Loucy (cell line): ENCODE results near the gene PDE4D.
"Not testable (repeated sequence)": the region's sequence is repeated elsewhere in the genome, so short reads cannot be mapped to it uniquely, and the experiment has no call there.

Source experiments
- H2AFZ ChIP-seq: fragments of 200-600 bp; sonication (generic); 2 replicates; pipeline ENCODE4 v1.6.0; 2016; ENCODE audit warnings: antibody characterized with exemption, mild to moderate bottlenecking, low read length, moderate library complexity
- H3F3A ChIP-seq: fragments of 200-600 bp; 2 replicates; pipeline ENCODE4 v1.6.0; 2016; ENCODE audit warnings: antibody characterized with exemption, low read depth, mild to moderate bottlenecking
- H3K27me3 ChIP-seq: fragments of 200-600 bp; sonication (generic); 2 replicates; pipeline ENCODE4 v1.6.1; 2014; ENCODE audit warnings: low read length, mild to moderate bottlenecking; ENCODE audit not compliant: insufficient read depth, poor library complexity, severe bottlenecking
- H3K36me3 ChIP-seq: fragments of 200-600 bp; sonication (generic); 2 replicates; pipeline ENCODE4 v1.6.1; 2016; ENCODE audit warnings: low read length; ENCODE audit not compliant: insufficient read depth
- H3K4me1 ChIP-seq: fragments of 200-600 bp; sonication (generic); 2 replicates; pipeline ENCODE4 v1.5.1; 2014; ENCODE audit warnings: low read length, mild to moderate bottlenecking; ENCODE audit not compliant: insufficient read depth, poor library complexity, severe bottlenecking
- H3K4me2 ChIP-seq: fragments of 200-600 bp; sonication (generic); 2 replicates; pipeline ENCODE4 v1.6.0; 2014; ENCODE audit warnings: antibody characterized with exemption, low read length, low read depth, mild to moderate bottlenecking; ENCODE audit not compliant: poor library complexity, severe bottlenecking
- H3K4me3 ChIP-seq: fragments of 200-600 bp; sonication (generic); 2 replicates; pipeline ENCODE4 v1.5.1; 2014; ENCODE audit warnings: low read length, mild to moderate bottlenecking, mixed read lengths; ENCODE audit not compliant: poor library complexity, severe bottlenecking
- H3K79me2 ChIP-seq: fragments of 200-600 bp; sonication (generic); 2 replicates; pipeline ENCODE4 v1.6.1; 2014; ENCODE audit warnings: low read length; ENCODE audit not compliant: insufficient read depth
- H3K9ac ChIP-seq: fragments of 200-600 bp; sonication (generic); 2 replicates; pipeline ENCODE4 v1.6.0; 2014; ENCODE audit warnings: mild to moderate bottlenecking, low read depth, low read length, moderate library complexity; ENCODE audit not compliant: poor library complexity, severe bottlenecking
- H3K9me2 ChIP-seq: fragments of 200-600 bp; sonication (generic); replicated peaks from 2 replicates; pipeline ENCODE4 v1.6.1; 2016; ENCODE audit warnings: low read depth, low read length, mixed read lengths
- H3K9me3 ChIP-seq: fragments of 200-600 bp; sonication (generic); 2 replicates; pipeline ENCODE4 v1.6.1; 2014; ENCODE audit warnings: mild to moderate bottlenecking, antibody characterized with exemption, low read length, low read depth; ENCODE audit not compliant: insufficient read depth
- H4K20me1 ChIP-seq: fragments of 200-600 bp; sonication (generic); 2 replicates; pipeline ENCODE4 v1.6.0; 2014; ENCODE audit warnings: antibody characterized with exemption, low read length, mild to moderate bottlenecking; ENCODE audit not compliant: insufficient read depth, poor library complexity, severe bottlenecking
- CTCF ChIP-seq: fragments of 200-600 bp; sonication (generic); conservative IDR thresholded peaks from 2 replicates; pipeline ENCODE4 v1.5.1; 2014; ENCODE audit warnings: mild to moderate bottlenecking, antibody characterized with exemption, low read length
- EZH2phosphoT487 ChIP-seq: fragments of 200-600 bp; IDR thresholded peaks from 2 replicates; pipeline ENCODE4 v1.6.1; 2018; ENCODE audit warnings: antibody characterized with exemption, mild to moderate bottlenecking, moderate library complexity, borderline replicate concordance

Gene PDE4D

GRCh38 chr5:59001154-59001553 lies 892.4 kb downstream of the PDE4D start:
- Histone ChIP-seq H3K9ac (no peak overlapping the region), H3K27me3 (no peaks in the 10 kb centered on the region), H3K36me3 (no peaks in the 10 kb centered on the region), H4K20me1 (no peaks in the 10 kb centered on the region), H3K79me2 (no peaks in the 10 kb centered on the region), H3K9me2 (no peaks in the 10 kb centered on the region), H3K4me2 (no peak overlapping the region), H3F3A (no peaks in the 10 kb centered on the region), H3K9me3 (no peaks in the 10 kb centered on the region), H3K4me3 (no peak overlapping the region), H2AFZ (no peak overlapping the region), H3K4me1 (no peaks in the 10 kb centered on the region)
- no peak for TF ChIP-seq EZH2phosphoT487

GRCh38 chr5:59000211-59000610 lies 893.3 kb downstream of the PDE4D start:
- H3K4me1 ChIP-seq, result no peaks in the 10 kb centered on the region
- TF ChIP-seq CTCF (no peak), EZH2phosphoT487 (no peak)
- no peaks in the 10 kb centered on the region for H3K9me2 ChIP-seq
- no peak overlapping the region for H3K9ac ChIP-seq
- no peaks in the 10 kb centered on the region for H3F3A ChIP-seq
- no peak overlapping the region for H3K4me2 ChIP-seq
- H3K79me2 ChIP-seq, result no peaks in the 10 kb centered on the region
- H3K9me3 ChIP-seq, result no peaks in the 10 kb centered on the region
- no peak overlapping the region for H2AFZ ChIP-seq
- H3K27me3 ChIP-seq, result no peaks in the 10 kb centered on the region
- H3K36me3 ChIP-seq, result no peaks in the 10 kb centered on the region
- H4K20me1 ChIP-seq, result no peaks in the 10 kb centered on the region
- H3K4me3 ChIP-seq, result no peak overlapping the region

- Histone ChIP-seq H3K4me3 (no peak overlapping the region), H2AFZ (no peak overlapping the region), H4K20me1 (no peaks in the 10 kb centered on the region), H3K9me3 (no peaks in the 10 kb centered on the region), H3F3A (no peaks in the 10 kb centered on the region), H3K4me1 (no peaks in the 10 kb centered on the region), H3K27me3 (no peaks in the 10 kb centered on the region), H3K36me3 (no peaks in the 10 kb centered on the region), H3K9ac (no peak overlapping the region), H3K9me2 (no peaks in the 10 kb centered on the region), H3K79me2 (no peaks in the 10 kb centered on the region), H3K4me2 (no peak overlapping the region)
- TF ChIP-seq CTCF (no peak), EZH2phosphoT487 (no peak)
These were observed 893.7 kb downstream of the PDE4D start for GRCh38 chr5:58999804-59000203.

- Histone ChIP-seq H3K36me3 (no peaks in the 10 kb centered on the region), H3F3A (no peaks in the 10 kb centered on the region), H3K4me2 (no peak overlapping the region), H3K9me3 (no peaks in the 10 kb centered on the region), H3K9ac (no peak overlapping the region), H3K4me3 (no peak overlapping the region), H3K9me2 (no peaks in the 10 kb centered on the region), H3K27me3 (no peaks in the 10 kb centered on the region), H3K79me2 (no peaks in the 10 kb centered on the region), H2AFZ (no peak overlapping the region), H4K20me1 (no peaks in the 10 kb centered on the region), H3K4me1 (no peaks in the 10 kb centered on the region)
- TF ChIP-seq CTCF (no peak), EZH2phosphoT487 (no peak)
These were observed 895.0 kb downstream of the PDE4D start for GRCh38 chr5:58998544-58998943.

GRCh38 chr5:58995779-58996178 lies 897.7 kb downstream of the PDE4D start:
- H3K36me3 ChIP-seq, H2AFZ ChIP-seq, H3K79me2 ChIP-seq, H4K20me1 ChIP-seq, H3K9me2 ChIP-seq, H3K9ac ChIP-seq, H3K4me3 ChIP-seq, H3K4me2 ChIP-seq, H3K27me3 ChIP-seq, H3K9me3 ChIP-seq, H3F3A ChIP-seq, H3K4me1 ChIP-seq: not testable (repeated sequence)
